Caco-2 (cell line): ENCODE data around the gene ABCC3. TPM values are rescaled to one million over a fixed set of nuclear protein-coding genes. Genes with fewer than 3 reads are reported as not detected.

Experiments
- Bru-seq: library from RNA; stranded (reverse); fragments of 400-500 nt; gene quantifications from one replicate; lab custom pipeline; 2021; lab: Mats Ljungman, UMichigan
- BruChase-seq, 2 experiments: library from RNA; stranded (reverse); fragments of 400-500 nt; gene quantifications; one replicate each; lab custom pipeline; 2021; lab: Mats Ljungman, UMichigan
- BruUV-seq: library from RNA; stranded (reverse); fragments of 400-500 nt; replicated peaks from 2 replicates; lab custom pipeline; 2021; lab: Mats Ljungman, UMichigan
- CTCF ChIA-PET: fragments of 300-600 bp; sonication (Branson Sonifier 250); formaldehyde crosslinking; loops from one replicate; lab custom pipeline; 2022; ENCODE audit warnings: antibody characterized with exemption; lab: Charles Lee
- POLR2A ChIA-PET: fragments of 300-600 bp; sonication (Branson Sonifier 250); formaldehyde crosslinking; loops from one replicate; lab custom pipeline; 2022; ENCODE audit warnings: antibody characterized with exemption; lab: Charles Lee
- DNase-seq, 2 experiments: peaks; one replicate each; pipeline versions ENCODE4 v3.0.0 to v3.0.0-alpha.2; 2020 to 2022
- H3K27me3 ChIP-seq: replicated peaks from 2 replicates; pipeline ENCODE4 v1.6.0; 2011; ENCODE audit warnings: low read length; ENCODE audit not compliant: control insufficient read depth, insufficient read depth
- H3K36me3 ChIP-seq: 2 replicates; pipeline ENCODE4 v1.5.1; 2011; ENCODE audit warnings: low read length; ENCODE audit not compliant: control insufficient read depth, insufficient read depth
- H3K4me1 ChIP-seq: fragments of 250-450 bp; sonication (Bioruptor Pico); 2 replicates; pipeline ENCODE4 v1.5.1; 2020; ENCODE audit warnings: mild to moderate bottlenecking
- H3K4me3 ChIP-seq: 2 replicates; pipeline ENCODE4 v1.5.1; 2011; ENCODE audit warnings: low read depth, mild to moderate bottlenecking, control low read depth, low read length
- H3K9me3 ChIP-seq: fragments of 250-450 bp; sonication (Bioruptor Pico); 2 replicates; pipeline ENCODE4 v1.5.1; 2020; ENCODE audit warnings: mild to moderate bottlenecking, moderate library complexity
- H3K27ac Mint-ChIP-seq: one replicate; pipeline ENCODE4 v1.8.0; 2022; ENCODE audit warnings: mixed read lengths; ENCODE audit not compliant: unreplicated experiment
- H3K27me3 Mint-ChIP-seq: one replicate; pipeline ENCODE4 v1.8.0; 2022; ENCODE audit warnings: mixed read lengths; ENCODE audit not compliant: insufficient read depth, unreplicated experiment
- H3K36me3 Mint-ChIP-seq: one replicate; pipeline ENCODE4 v1.8.0; 2022; ENCODE audit warnings: mild to moderate bottlenecking, mixed read lengths; ENCODE audit not compliant: insufficient read depth, unreplicated experiment
- H3K4me1 Mint-ChIP-seq: one replicate; pipeline ENCODE4 v1.8.0; 2022; ENCODE audit warnings: low read depth, mixed read lengths; ENCODE audit not compliant: unreplicated experiment
- H3K4me3 Mint-ChIP-seq: one replicate; pipeline ENCODE4 v1.8.0; 2022; ENCODE audit warnings: mild to moderate bottlenecking, moderate library complexity, mixed read lengths; ENCODE audit not compliant: unreplicated experiment
- H3K9me3 Mint-ChIP-seq: one replicate; pipeline ENCODE4 v1.8.0; 2022; ENCODE audit warnings: mixed read lengths; ENCODE audit not compliant: unreplicated experiment
- CTCF ChIP-seq, 2 experiments: fragments of 200-600 bp in 1 of 2; IDR thresholded peaks; 1 replicate in 1 of 2; 2 replicates in 1 of 2; pipeline versions ENCODE4 v1.5.1 to v1.8.0; 2011 to 2022; ENCODE audit warnings: antibody characterized with exemption in 1 of 2, control low read depth in 1 of 2, inconsistent platforms in 1 of 2, low read depth in 1 of 2, low read length in 1 of 2, mild to moderate bottlenecking in 1 of 2, moderate library complexity in 1 of 2; ENCODE audit not compliant: insufficient read depth in 1 of 2, severe bottlenecking in 1 of 2, unreplicated experiment in 1 of 2
- intact Hi-C: fragments of 100-400 bp; cut with micrococcal nuclease; formaldehyde crosslinking; loops from one replicate; pipeline ENCODE4 v1.10.0; 2022; ENCODE audit not compliant: unreplicated experiment
- long read RNA-seq: library from polyadenylated mRNA; stranded (forward); transcript quantifications from one replicate; pipeline ENCODE4 v2.0.0, GENCODE V29; 2022
- total RNA-seq: library from RNA; stranded (reverse); gene quantifications from 2 replicates; pipeline ENCODE4 v1.2.3, GENCODE V29; 2022

The ABCC3 gene
- total RNA-seq (39.3 and 45.6 TPM in 2 replicates), Bru-seq, nascent RNA (percentile 75 among the genes with signal in this experiment), BruChase-seq, experiment 1, labeled RNA remaining after a 2-hour chase (percentile 71 among the genes with signal in this experiment), BruChase-seq, experiment 2, labeled RNA remaining after a 6-hour chase (percentile 78 among the genes with signal in this experiment)
- long read RNA-seq, full-length matches to known transcripts = 26 of 80 reads
- long read RNA-seq, partial matches to known transcripts = 2 of 80 reads
- long read RNA-seq, other reads (novel, unspliced or antisense) = 52 of 80 reads

- CTCF ChIA-PET = interaction anchor here (1.0 to 4.4 kb wide), 2 partner anchors 50 to 60 kb away, joined by 5 to 50 read pairs; no protein-coding TSS in a partner anchor
- DNase-seq = peak; percentile 87 to 92
- peak in 1 of 2 experiments; percentile 15 for TF ChIP-seq CTCF (IDR thresholded peaks at IDR 0.05; ENCODE audit: insufficient read depth in 1 of 2, low read depth in 1 of 2, low read length in 1 of 2, severe bottlenecking in 1 of 2, unreplicated experiment in 1 of 2)
These were observed at the start of gene ABCC3 for GRCh38 chr17:50634224-50634914. Gene ABCC3, plus strand, starts transcription at chr17:50634881. Its CDS starts 56 bp downstream, at chr17:50634937.

GRCh38 chr17:50585346-50585745 lies 49.3 kb upstream of the ABCC3 start:
- no peak for DNase-seq
- H3K9me3 Mint-ChIP-seq = no peaks in the 10 kb centered on the region
- H3K27me3 Mint-ChIP-seq = no peaks in the 10 kb centered on the region
- H3K9me3 ChIP-seq = peaks cover 3% of the 10 kb centered on the region; the same call in 1 of the 2 replicates
- ChIA-PET POLR2A (no interaction called here), CTCF (interaction anchor here (0.7 to 1.2 kb wide), 3 partner anchors 35 to 281 kb away, joined by 3 to 4 read pairs (median 3); no protein-coding TSS in a partner anchor)
- no peak overlapping the region for H3K27ac Mint-ChIP-seq
- H3K4me1 ChIP-seq = peaks cover 9% of the 10 kb centered on the region
- no peaks in the 10 kb centered on the region for H3K36me3 Mint-ChIP-seq
- peaks cover 7% of the 10 kb centered on the region for H3K4me1 Mint-ChIP-seq
- no peaks in the 10 kb centered on the region for H3K36me3 ChIP-seq
- BruUV-seq = no TSS peak
- no peak overlapping the region for H3K4me3 ChIP-seq
- intact Hi-C loops = no loop called here
- TF ChIP-seq CTCF (IDR thresholded peaks at IDR 0.05; ENCODE audit: insufficient read depth in 1 of 2, low read depth in 1 of 2, low read length in 1 of 2, severe bottlenecking in 1 of 2, unreplicated experiment in 1 of 2) = no peak
- no peaks in the 10 kb centered on the region for H3K27me3 ChIP-seq
- no peak overlapping the region for H3K4me3 Mint-ChIP-seq

More at GRCh38 chr17:50634224-50634914, at the start of gene ABCC3:
- Mint-ChIP-seq H3K4me3 (peak within 1 kb of the TSS; percentile 58), H3K27me3 (no peaks in the 10 kb centered on the region), H3K4me1 (peaks cover 52% of the 10 kb centered on the region), H3K27ac (peak within 1 kb of the TSS; percentile 34), H3K36me3 (no peaks in the 10 kb centered on the region), H3K9me3 (no peaks in the 10 kb centered on the region)
- Histone ChIP-seq H3K36me3 (no peaks in the 10 kb centered on the region), H3K4me1 (peaks cover 55% of the 10 kb centered on the region), H3K4me3 (peak within 1 kb of the TSS; percentile 67), H3K9me3 (no peaks in the 10 kb centered on the region), H3K27me3 (no peaks in the 10 kb centered on the region)
- intact Hi-C loops = loop anchor here (1.0 to 2.0 kb wide), 2 partner anchors 36 to 47 kb away; no protein-coding TSS in a partner anchor
- TSS peak; percentile 41 for BruUV-seq
- POLR2A ChIA-PET = interaction anchor here (0.5 kb wide), 1 partner anchor 59 kb away, joined by 3 read pairs; no protein-coding TSS in a partner anchor

GRCh38 chr17:50585891-50586290 lies 48.8 kb upstream of the ABCC3 start:
- Mint-ChIP-seq H3K36me3 (no peaks in the 10 kb centered on the region), H3K27me3 (no peaks in the 10 kb centered on the region), H3K4me3 (no peak overlapping the region), H3K4me1 (peaks cover 7% of the 10 kb centered on the region), H3K9me3 (no peaks in the 10 kb centered on the region), H3K27ac (no peak overlapping the region)
- Histone ChIP-seq H3K4me1 (peaks cover 9% of the 10 kb centered on the region), H3K4me3 (no peak overlapping the region), H3K9me3 (peaks cover 3% of the 10 kb centered on the region; the same call in 1 of the 2 replicates), H3K27me3 (no peaks in the 10 kb centered on the region), H3K36me3 (no peaks in the 10 kb centered on the region)
- ChIA-PET POLR2A (no interaction called here), CTCF (interaction anchor here (0.7 to 1.2 kb wide), 4 partner anchors 35 to 99 kb away, joined by 3 to 4 read pairs (median 3); no protein-coding TSS in a partner anchor)
- no peak for TF ChIP-seq CTCF (IDR thresholded peaks at IDR 0.05; ENCODE audit: insufficient read depth in 1 of 2, low read depth in 1 of 2, low read length in 1 of 2, severe bottlenecking in 1 of 2, unreplicated experiment in 1 of 2)
- BruUV-seq = no TSS peak
- intact Hi-C loops = no loop called here
- no peak for DNase-seq
